HG03139 (cell line): ENCODE data around the gene KCNQ2.

Source experiments
- ATAC-seq: cut with Tn5 transposase; IDR thresholded peaks from one replicate; pipeline ENCODE4 v1.9.1; 2021; ENCODE audit not compliant: unreplicated experiment

KCNQ2 gene

GRCh38 chr20:63501818-63502670, 29.6 kb upstream of the KCNQ2 start:
- ATAC-seq, result no peak

GRCh38 chr20:63500902-63501817, 28.7 kb upstream of the KCNQ2 start:
- no peak for ATAC-seq

- ATAC-seq, result no peak
Observed at GRCh38 chr20:63500151-63500901, 27.9 kb upstream of the KCNQ2 start.

GRCh38 chr20:63499338-63499969, 27.0 kb upstream of the KCNQ2 start:
- no peak for ATAC-seq

- ATAC-seq, result no peak
Observed at GRCh38 chr20:63498960-63499337, 26.5 kb upstream of the KCNQ2 start, which contains the start of gene EEF1A2. EEF1A2 (minus strand) TSS chr20:63499083; CDS start chr20:63497763, 1,320 bp downstream.

GRCh38 chr20:63497946-63498935, 25.8 kb upstream of the KCNQ2 start:
- ATAC-seq, result no peak

GRCh38 chr20:63497138-63497945, 24.9 kb upstream of the KCNQ2 start:
- no peak for ATAC-seq

- no peak for ATAC-seq
Observed at GRCh38 chr20:63496596-63497120, 24.2 kb upstream of the KCNQ2 start.

- ATAC-seq, result no peak
Observed at GRCh38 chr20:63495741-63496595, 23.5 kb upstream of the KCNQ2 start.

GRCh38 chr20:63495167-63495720, 22.8 kb upstream of the KCNQ2 start:
- ATAC-seq, result no peak

- no peak for ATAC-seq
Observed at GRCh38 chr20:63494420-63495166, 22.1 kb upstream of the KCNQ2 start.

- ATAC-seq, result no peak
Observed at GRCh38 chr20:63494084-63494419, 21.6 kb upstream of the KCNQ2 start.

GRCh38 chr20:63493563-63494020, 21.1 kb upstream of the KCNQ2 start:
- no peak for ATAC-seq

GRCh38 chr20:63492982-63493381, 20.5 kb upstream of the KCNQ2 start:
- no peak for ATAC-seq

- ATAC-seq, result no peak
Observed at GRCh38 chr20:63492518-63492917, 20.1 kb upstream of the KCNQ2 start.

- no peak for ATAC-seq
Observed at GRCh38 chr20:63491635-63492230, 19.3 kb upstream of the KCNQ2 start.
